Measurements from ENCODE around the gene SLC20A1.

SLC20A1 gene

GRCh38 chr2:112625474-112626114 lies 20.1 kb upstream of the SLC20A1 start:
- FAIRE-seq: no peak

DNA sequence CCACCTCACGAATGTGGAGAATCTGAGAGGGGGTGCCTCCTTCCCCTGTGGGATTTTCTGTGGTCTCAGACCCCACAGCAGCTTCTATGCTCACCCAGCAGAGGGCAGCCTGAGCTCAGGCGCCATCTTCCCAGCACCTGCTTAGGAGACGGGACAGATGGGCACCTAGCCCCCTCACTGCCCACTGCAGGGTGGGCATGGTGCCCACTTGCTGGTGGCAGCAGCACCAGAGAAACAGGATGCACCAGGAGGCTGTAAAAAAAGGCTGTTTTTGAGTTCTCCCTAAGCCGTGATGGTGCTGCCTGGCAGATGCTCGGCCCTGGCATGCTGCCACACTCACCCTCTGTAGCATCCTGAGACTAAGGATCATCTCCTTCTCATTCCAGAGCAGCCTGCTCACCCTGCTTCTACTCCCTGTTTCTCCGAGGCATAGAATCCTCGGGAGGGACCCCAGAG lies 19.1 kb upstream of the SLC20A1 start:
- FAIRE-seq: no peak

GRCh38 chr2:112627060-112628040 lies 18.4 kb upstream of the SLC20A1 start:
- FAIRE-seq: no peak

DNA sequence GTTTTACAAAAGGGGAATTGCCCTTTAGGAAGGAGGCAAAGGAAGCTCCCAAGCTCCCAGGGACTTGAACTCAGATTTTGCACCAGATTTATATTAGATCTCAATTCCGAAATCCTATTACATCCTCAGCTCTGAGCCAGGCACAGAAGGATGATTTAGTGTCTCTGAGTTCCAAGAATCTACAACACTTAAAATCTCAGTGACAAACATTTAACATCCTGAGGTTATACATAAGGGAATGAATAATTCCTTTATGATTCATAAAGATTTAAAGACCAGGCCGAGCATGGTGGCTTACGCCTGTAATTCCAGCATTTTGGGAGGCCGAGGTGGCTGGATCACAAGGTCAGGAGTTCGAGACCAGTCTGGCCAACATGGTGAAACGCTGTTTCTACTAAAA lies 16.5 kb upstream of the SLC20A1 start:
- no peak for FAIRE-seq

- FAIRE-seq: no peak
These were observed 15.9 kb upstream of the SLC20A1 start for GRCh38 chr2:112629823-112630222.

DNA sequence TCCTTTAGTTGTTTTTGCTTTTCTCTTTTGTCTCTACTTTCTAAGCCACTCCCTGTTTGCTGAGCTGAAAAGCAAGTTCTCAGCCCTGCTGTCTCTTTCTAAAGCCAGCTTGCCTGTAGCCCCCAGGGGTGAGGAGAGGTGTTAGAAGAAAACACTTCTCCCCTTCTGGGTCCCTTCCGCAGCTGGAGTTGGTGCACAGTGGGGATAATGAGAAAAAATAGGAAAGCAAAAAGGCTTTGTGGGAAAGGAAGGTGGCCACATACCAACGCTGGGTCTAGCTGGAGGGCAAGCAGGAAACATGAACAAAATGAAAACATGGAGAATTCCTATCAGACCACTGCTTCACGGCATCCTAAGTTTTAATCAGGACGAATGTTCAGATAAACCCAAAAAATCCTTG lies 15.5 kb upstream of the SLC20A1 start:
- FAIRE-seq: no peak

- no peak for FAIRE-seq
These were observed 12.0 kb upstream of the SLC20A1 start for GRCh38 chr2:112633708-112634107.

GRCh38 chr2:112634153-112634873 lies 11.4 kb upstream of the SLC20A1 start:
- no peak for FAIRE-seq

DNA sequence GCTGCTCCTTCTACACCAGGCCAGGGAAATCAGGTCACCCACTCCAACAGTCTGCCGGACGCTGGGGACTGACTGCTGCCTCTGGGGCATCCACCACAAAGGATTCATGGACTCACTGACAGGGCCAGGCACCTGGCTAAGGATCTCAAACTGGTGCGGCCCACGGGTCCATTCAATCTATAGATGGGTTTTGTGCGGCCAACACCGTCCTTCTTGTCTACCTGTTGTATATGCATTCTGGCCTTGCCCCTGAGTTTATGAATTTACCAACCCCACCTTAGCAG lies 10.9 kb upstream of the SLC20A1 start:
- FAIRE-seq: no peak

DNA sequence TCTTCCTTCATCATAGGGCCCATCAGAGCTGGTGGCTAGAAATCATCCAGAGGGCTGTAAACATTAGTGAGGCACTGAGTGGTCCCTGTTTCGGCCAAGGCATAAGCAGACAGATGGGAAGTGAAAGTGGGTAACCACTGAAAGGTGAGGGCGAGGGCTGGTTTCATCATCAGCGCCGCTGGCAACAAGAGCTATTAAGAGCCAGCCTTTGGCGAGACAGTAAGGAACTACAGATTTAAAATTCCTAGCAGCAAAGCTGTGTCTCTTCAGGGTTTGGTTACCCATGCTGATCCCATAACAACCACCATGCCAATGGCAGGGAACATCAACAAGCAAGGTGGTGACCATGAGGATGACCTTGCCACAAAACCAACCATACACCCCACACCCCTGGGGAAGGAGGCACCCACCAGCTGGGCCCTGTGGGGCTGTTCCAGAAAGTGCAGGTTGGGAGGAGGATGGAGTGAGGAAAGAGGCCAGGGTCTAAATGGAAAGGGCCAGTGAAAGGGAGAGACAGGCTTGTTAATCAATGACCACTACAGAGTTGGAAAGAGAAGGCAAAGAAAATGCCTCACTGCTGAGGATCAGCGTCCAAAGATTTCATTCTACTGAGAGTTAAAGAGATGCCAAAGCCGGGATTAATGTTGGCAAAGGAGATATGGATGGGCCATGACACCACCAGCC lies 9.0 kb upstream of the SLC20A1 start:
- no peak for FAIRE-seq

DNA sequence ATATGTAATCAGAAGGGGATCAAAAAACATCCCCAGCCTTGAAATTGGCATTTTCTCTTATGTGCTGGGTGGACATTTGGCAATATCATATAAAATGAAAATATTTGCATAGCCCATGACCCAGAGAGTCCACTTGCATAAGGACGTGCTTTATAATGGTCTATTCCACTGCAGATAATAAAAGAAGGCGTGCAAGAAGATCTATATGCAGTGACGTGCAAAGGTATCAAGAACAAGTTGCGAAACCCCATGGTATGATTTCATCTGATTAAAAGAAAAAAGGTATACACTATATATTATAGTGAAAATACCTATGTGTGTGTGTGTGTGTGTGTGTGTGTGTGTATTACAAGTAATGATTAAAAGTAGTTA lies 8.5 kb upstream of the SLC20A1 start:
- no peak for FAIRE-seq

- no peak for FAIRE-seq
These were observed 5.8 kb upstream of the SLC20A1 start for GRCh38 chr2:112639936-112640335.

- no peak for FAIRE-seq
These were observed 5.3 kb upstream of the SLC20A1 start for GRCh38 chr2:112640467-112640799.

DNA sequence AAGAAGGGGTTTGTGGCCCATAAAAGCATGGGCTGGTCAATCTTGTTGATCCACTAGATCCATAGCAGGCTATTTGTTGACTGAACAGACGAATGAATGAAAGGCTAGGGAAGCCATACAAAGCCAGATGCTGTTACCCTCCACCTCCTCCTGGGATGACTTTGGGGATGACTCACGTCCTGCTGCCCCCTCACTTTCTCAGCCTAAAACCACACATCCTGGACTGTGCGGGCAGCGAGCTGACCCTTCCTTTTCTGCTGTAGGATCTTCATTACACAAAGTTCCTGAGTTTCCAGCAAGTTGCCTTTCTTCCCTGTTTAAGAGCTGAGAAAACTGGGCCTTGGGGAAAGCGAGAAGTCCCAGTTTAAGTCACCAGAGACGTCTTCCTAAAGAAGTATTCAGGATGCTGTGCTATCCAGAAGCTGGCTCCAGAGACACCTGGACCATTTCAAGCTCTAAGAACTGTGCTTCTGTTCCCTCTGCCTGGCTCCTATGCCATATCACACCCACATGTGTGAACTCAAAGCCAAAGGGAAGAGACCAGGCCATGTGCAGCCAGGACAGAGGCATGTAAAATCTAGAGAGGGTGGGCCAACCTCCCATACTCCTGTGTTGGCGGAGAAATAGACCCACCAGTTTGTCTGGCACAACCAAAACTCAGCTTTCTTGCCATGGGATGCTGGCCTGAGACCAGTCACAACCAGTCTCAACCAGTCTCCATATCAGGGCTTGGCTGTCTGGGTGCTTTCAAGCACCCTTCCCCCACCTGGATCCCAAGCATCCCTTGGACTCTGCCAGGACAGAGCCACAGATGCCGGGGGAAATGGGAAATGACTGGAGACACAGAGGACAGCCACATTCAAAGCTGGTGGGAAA lies 4.7 kb upstream of the SLC20A1 start:
- no peak for FAIRE-seq

- no peak for FAIRE-seq
These were observed 4.0 kb upstream of the SLC20A1 start for GRCh38 chr2:112641701-112642100.

GRCh38 chr2:112642561-112642960 lies 3.2 kb upstream of the SLC20A1 start:
- FAIRE-seq: no peak

- no peak for FAIRE-seq
These were observed 2.8 kb upstream of the SLC20A1 start for GRCh38 chr2:112642966-112643365.

GRCh38 chr2:112643488-112643887 lies 2.3 kb upstream of the SLC20A1 start:
- no peak for FAIRE-seq

- no peak for FAIRE-seq
These were observed 1.4 kb upstream of the SLC20A1 start for GRCh38 chr2:112644155-112644932.

- no peak for FAIRE-seq
These were observed 818 bp upstream of the SLC20A1 start for GRCh38 chr2:112644933-112645309.

- no peak for FAIRE-seq
These were observed 472 bp downstream of the SLC20A1 start for GRCh38 chr2:112646102-112646719.
